NCI-H1436 (cell line): Measurements from ENCODE around the gene SELENBP1.

ENCODE experiments used
- DNase-seq: peaks from one replicate; lab custom pipeline; 2025; lab: John Stamatoyannopoulos, UW

SELENBP1 gene

DNA sequence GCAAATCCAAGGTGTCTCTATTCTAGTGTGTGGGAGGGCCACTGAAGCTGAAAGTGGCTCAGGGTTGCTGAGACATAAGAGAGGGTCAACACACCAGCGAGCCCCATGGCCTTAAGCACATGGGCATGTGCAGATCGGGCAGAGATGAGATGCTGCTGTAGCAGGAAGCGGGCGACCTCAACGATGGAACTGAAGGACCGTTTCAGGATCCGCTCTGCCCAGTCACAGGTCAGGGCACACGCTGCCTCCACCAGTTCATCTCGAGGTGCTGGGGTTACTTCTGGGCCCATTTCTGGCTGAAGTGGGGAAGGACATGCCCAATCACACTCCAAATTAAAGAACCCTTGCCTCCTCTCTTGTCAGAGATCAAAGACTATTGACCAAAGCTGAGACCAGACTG lies 28.9 kb downstream of the SELENBP1 start:
- DNase-seq = no peak

DNA sequence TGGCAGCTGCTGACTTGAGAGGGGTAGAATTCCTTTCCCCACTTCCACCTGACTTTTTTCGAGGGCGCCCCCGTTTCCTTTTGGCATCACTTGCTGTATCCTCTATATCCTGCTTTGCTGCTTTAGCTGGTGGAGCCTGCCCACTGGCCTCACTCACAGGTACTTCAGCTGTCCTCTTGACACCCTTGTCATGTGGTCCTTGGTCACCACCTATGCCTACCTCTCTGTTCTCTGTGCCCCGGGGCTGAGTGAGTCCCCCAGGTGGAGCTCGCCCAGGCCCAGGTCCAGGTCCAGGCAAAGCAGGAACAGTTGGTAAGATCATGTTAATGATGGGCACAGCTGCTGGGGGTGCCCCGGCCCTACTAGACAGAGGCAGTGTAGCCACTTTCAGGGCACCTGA lies 29.9 kb downstream of the SELENBP1 start:
- no peak for DNase-seq

DNA sequence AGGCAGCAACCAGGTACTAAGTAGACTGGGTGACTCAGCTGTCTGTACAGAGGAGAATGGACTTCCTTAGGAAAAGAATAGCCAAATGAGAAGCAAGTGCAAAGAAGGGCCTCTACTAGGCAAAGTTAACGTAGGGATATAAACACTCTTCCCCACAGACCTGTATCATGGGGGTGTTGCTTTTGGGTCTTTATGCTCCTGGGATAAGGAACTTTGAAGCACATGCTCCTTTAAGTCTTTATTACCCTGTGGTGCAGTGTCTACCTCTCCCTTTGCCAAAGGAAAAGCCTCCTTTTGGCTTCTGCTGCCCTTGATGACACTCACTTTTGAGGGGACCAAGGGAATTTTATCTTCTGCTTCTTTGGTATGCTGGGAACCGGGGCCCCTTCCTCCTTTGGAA lies 30.5 kb downstream of the SELENBP1 start:
- DNase-seq = no peak

DNA sequence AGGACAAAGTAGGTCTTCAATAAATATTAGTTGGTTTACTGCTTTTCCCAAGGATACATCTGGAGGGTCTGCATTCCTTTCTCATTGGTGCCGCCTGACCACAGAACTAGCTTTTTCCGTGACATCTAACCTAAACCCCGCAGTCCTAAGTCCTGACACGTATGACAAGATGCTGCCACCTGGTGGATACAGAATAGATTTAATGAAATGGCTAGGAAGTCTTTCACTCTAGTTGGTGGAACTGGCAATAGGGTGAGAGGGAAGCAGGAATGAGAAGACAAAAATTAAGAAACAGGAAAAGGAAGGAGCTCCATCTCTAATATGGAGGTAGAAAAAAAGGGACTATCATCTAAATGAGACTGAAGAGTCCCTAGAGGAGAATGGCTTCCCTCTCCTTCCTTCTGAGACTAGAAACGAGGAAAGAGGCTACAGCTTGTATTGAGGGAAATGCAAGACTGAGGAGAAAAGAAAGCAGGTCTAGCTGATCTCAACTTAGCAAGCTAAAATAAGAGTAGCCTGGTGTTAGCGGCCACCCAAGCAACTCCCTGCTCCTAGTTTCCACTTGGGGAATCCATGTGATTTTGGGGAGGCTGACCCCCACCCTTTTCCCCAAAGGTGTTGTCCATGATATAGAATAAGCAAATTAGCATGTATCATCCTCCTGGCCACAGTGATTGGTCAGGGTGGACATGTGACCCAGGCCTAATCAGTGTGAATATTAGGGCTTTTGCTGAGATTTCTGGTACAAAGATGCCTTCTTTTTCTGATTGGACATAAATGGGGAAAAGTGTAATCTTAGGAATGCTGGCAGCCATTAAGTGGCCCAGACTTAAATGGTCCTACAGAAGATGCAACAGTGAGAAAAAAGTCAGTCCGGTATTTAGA lies 31.4 kb downstream of the SELENBP1 start:
- peak; percentile 71 for DNase-seq

DNA sequence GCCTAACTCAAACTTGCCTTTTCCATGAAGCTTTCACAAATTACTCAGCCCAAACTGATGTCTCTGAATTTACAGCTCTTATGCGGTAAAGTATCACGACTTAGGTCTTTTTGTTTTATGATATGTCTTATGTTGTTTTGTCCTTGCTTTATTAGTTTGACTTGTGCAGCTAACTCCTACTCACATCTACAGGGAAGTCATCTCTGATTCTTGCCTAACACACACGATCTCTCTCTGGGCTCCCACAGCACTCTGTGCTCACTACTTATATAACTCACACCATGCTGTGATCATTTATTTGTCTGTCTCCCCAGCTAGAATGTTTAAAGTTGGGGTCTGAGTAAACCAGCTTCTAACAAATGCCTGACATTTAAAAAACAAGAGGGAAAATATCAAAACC lies 35.9 kb downstream of the SELENBP1 start:
- DNase-seq = no peak

DNA sequence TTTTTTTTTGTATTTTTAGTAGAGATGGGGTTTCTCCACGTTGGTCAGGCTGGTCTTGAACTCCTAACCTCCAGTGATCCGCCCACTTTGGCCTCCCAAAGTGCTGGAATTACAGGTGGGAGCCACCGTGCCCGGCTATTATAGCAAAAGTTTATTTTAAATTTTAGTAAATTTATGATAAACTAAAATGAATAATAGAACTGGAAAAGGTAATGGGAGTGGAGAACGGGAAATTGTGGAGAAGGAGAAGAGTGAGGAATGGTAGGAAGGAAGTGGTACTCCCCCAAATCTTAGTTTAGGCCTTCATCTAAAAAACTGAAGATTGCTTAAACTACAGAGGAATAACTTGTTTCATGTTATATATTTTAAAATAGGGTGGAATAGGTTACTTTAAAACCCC lies 37.7 kb downstream of the SELENBP1 start:
- DNase-seq = no peak

DNA sequence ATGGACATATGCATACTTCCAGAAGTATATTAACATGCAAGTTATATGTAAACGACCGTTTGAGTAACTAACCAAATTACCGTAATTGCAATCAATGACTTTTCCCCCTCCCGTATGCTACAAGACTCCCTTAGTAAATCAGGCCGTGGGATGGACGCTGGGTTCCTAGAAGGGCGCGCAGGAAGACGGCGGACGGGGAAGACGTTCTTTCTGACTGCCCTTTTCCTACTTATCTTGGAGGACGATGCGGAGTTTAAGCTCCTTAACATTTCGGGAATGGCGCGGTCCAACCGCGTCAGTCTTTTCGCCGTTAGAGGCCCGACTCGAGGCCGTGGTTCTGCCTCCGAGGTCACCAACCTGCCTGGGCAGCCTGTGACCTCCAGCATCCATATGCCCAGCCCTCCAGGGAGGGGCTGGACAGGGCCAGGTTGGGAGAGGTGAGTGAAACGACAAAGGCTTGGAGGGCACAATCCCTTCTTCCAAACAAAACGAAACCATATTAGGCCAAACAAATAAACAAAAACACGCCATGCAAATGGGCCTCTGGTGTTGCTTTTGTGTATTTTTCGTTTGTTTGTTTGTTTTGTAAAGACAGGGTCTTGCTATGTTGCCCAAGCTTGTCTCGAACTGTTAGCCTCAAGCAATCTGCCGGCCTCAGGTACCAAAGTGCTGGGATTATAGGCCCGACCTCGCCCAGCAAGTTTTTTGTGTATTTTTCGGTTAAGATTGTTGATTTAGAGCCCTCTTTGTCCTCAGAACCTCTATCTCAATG lies 44.4 kb downstream of the SELENBP1 start:
- no peak for DNase-seq

DNA sequence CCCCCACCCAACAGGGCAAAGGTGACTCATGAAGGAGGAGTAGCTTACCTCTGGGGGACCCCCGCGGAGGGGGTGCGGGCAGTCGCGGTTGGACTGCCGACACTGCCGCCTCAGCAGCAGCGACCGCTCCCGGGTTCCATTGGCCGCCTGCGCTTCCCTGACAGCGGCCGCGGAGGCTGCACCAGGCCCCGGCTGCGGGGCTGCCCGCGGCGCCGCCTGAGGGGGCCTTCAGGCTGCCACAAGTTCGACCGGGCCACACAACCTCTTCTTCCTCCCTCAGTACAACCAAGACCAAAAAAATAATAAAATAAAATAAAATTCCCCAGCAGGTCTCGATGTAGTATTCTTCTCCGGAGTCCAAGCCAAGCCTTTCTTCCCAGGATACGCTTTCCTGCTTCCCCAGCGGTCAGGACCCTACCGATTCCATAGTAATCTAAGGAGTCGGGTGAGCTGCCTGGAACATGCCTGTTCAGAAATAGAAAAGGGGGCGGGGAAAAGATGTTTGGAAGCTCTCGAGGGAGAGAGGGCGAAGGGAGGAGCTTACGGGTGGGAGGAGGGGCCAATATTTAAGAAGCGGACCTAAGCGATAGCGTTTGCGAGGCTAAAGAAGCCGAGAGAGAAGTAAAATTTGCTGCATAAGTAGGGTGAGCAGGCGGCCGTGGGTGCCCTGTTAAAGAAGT lies 45.1 kb downstream of the SELENBP1 start, which contains the start of gene PI4KB:
TSS of gene PI4KB (minus strand) at position 194 of the 680 bp plus-strand sequence. CDS start 10,935 bp downstream, outside the sequence.
- DNase-seq = peak; percentile 98

DNA sequence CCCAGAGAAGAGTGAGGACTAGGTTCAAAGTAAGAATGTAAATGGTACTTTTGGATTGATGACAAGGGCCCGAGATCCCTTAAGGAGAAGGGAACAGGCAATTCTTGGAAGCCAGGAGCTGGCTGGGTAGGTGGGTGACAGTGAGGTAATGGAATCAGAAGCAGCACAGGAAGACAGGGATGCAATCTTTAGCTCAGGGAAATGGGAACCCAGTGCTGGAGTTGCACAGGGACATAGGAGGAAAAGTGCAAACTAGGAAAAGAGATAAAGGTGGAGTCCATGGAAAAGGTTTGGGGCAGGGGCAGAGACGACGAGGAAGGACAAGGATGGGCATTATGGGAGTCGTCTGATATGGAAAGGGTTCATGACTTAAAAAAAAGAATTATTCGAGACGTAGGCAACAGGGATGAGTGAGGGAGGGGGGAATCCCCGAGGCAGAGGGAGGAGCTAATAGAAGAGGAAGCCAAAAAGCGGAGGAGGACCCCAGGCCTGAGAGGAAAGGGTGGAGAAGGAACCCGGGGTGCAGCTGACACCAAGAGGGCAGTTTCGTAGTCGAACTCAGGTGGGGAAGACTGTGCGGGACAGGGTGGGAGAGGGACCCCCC lies 45.8 kb downstream of the SELENBP1 start:
- peak; percentile 12 for DNase-seq

DNA sequence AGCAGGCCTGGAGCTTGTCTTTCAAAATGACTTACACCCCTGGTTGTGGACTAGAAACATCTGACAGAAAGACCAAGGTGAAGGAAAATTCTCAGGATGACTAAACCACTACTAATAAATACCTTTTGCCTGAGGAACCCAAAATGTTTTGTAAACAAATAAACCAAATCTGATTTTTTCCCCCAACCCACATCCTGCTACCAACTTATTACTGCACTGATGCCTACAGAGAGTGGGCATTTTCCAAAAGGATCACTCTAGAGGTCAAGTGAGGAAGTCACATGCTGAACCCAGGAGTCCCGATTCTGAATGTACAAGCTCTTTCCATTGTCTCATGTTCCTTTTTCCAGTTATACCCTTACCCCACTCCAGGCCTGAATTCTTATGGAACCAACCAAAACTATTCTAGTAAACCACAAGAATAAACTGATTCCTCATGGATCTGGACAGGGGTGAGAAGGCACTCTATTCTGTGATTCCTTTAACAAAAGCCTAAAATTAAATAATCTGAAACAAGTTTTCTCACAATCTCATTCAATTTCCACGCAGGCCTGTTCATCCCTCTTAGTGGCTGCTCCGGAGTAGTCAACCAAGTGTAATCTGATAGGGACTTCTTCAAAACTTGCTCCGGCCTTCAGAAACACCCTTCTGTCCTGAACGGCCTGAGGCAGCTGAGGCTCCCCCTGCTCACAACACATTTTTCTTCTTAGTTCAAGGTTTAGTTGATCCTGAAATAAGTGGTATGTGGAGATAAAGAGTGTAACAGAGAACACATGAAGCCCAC lies 46.7 kb downstream of the SELENBP1 start:
- DNase-seq = no peak

DNA sequence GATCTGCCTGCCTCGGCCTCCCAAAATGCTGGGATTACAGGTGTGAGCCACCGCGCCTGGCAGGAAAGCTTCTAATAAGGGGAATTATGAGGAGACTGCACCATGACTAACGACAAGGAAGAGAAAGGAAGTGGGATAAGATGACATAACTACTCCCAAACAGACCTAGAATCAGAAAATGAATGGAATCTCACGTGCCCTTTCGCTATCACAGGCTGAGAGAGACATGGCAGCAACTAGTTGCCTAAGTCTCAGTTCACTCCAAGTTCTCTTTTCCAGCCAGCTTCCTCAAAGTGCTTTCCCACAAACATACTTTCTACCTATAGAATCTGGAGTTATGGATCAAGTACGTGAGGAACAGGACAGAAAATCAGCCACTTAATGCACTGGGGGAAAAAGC lies 47.3 kb downstream of the SELENBP1 start:
- DNase-seq = no peak

DNA sequence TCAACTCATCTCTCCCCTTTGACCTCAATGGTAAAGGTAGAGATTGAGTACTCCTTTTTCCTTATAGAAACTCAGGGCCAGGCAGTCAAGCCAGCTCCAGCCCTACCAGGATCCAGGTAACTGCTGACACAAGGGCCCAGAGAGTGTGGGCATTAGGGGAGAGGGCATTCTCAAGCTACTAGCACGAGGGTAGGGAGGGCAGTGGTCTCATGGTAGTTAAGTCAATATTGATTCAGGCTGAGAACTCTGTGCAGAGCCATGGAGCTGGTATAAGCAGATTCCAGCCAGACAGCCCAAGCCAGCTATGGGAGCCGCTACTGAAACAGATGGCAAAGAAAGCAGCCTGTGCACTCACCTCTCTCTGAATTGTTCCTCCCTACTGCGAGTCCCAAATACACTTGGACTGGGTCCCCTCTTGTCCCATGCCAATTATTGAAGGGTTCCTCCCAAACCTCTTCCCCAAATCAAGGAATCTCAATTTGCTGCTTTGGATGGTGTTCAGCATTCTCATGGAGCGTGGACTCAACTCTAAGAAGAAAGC lies 48.0 kb downstream of the SELENBP1 start:
- no peak for DNase-seq

DNA sequence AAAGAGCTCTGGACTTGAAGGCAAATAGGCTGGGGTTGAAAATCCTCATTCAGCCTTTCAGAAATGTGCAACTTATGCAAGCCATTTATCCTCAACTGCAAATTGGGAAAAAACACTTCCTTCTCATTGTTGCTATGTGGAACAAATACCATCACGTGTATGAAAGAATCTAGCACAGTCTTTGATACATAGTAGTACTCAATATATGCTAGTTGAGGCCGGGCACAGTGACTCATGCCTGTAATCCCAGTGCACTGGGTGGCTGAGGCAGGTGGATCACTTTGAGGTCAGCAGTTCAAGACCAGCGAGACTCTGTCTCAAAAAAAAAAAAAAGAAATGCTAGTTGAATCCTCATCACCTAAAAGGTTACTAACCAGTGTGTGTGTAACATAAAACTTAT lies 53.5 kb downstream of the SELENBP1 start:
- DNase-seq = no peak

DNA sequence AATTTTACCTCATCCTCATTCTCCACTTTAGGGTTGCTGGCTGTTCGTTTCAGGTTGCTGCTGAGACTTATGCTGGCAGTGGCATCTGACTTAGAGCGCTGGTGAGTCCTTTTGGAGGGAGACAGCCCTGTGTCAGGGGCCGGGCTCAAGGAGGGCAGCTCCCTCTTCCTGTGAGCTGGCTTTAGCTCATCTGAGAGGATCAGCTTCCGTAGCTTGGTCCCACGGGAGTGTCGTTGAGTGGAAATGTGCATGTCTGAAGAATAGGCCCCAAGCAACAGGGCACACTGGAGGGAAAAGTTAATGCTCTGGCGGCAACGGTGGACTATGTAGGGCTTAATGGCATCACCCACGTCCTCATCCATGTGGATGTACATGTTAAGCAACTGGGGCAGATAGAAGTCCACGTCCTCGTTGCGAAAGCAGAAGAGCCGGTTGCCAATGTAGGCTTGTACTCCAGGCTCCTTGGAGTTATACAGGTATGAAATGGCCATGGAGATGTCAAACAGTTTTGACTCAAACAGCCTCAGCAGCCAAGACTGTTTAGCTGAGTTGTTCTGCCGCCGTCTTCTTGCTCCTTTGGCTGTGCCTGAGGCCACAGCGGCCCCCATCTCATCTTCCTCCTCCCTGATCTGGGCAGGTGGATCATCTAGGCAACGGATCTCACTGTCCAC lies 56.8 kb downstream of the SELENBP1 start:
- no peak for DNase-seq
